GM11168 (cell line): ENCODE data around the gene PRKACA.

Source experiments
- in situ Hi-C: fragments of 300-500 bp; cut with MboI; formaldehyde crosslinking; loops from one replicate; pipeline ENCODE4 v1.12.0; 2022; ENCODE audit warnings: low sequenced_read_pairs; ENCODE audit not compliant: unreplicated experiment

The PRKACA gene

GRCh38 chr19:14117668-14118164, at the start of gene PRKACA:
TSS of gene PRKACA (minus strand) at chr19:14117762. CDS start at chr19:14117547, 215 bp downstream.
- in situ Hi-C loops, result no loop called here

- in situ Hi-C loops, result no loop called here
Observed at GRCh38 chr19:14166999-14167575, 49.5 kb upstream of the PRKACA start.

GRCh38 chr19:14165990-14166830, 48.6 kb upstream of the PRKACA start:
- in situ Hi-C loops, result no loop called here

GRCh38 chr19:14164724-14165493, 47.3 kb upstream of the PRKACA start:
- in situ Hi-C loops, result no loop called here

GRCh38 chr19:14164082-14164481, 46.5 kb upstream of the PRKACA start:
- in situ Hi-C loops, result no loop called here

GRCh38 chr19:14162871-14163297, 45.3 kb upstream of the PRKACA start:
- in situ Hi-C loops, result no loop called here

- in situ Hi-C loops, result no loop called here
Observed at GRCh38 chr19:14161305-14161704, 43.7 kb upstream of the PRKACA start.

- in situ Hi-C loops, result no loop called here
Observed at GRCh38 chr19:14160017-14160703, 42.6 kb upstream of the PRKACA start.

GRCh38 chr19:14159059-14159458, 41.5 kb upstream of the PRKACA start:
- in situ Hi-C loops, result no loop called here

- in situ Hi-C loops, result no loop called here
Observed at GRCh38 chr19:14158276-14159023, 40.9 kb upstream of the PRKACA start.

- in situ Hi-C loops, result no loop called here
Observed at GRCh38 chr19:14156971-14157717, 39.6 kb upstream of the PRKACA start.

- in situ Hi-C loops, result no loop called here
Observed at GRCh38 chr19:14156122-14156521, 38.6 kb upstream of the PRKACA start.

- in situ Hi-C loops, result no loop called here
Observed at GRCh38 chr19:14155371-14155770, 37.8 kb upstream of the PRKACA start.

- in situ Hi-C loops, result no loop called here
Observed at GRCh38 chr19:14152713-14153112, 35.2 kb upstream of the PRKACA start.

GRCh38 chr19:14150770-14151661, 33.5 kb upstream of the PRKACA start:
- in situ Hi-C loops, result no loop called here

- in situ Hi-C loops, result no loop called here
Observed at GRCh38 chr19:14150041-14150769, 32.6 kb upstream of the PRKACA start.

- in situ Hi-C loops, result no loop called here
Observed at GRCh38 chr19:14149509-14149994, 32.0 kb upstream of the PRKACA start.
